T-helper 2 cell (primary cell): ENCODE results near the gene LCN1.
"Not testable (repeated sequence)": the region's sequence is repeated elsewhere in the genome, so short reads cannot be mapped to it uniquely, and the experiment has no call there.

Experiments used
- DNase-seq, 5 experiments: peaks; one replicate each; pipeline versions ENCODE4 v3.0.0 to v3.0.0-alpha.2; 2012 to 2022

LCN1 gene

DNA sequence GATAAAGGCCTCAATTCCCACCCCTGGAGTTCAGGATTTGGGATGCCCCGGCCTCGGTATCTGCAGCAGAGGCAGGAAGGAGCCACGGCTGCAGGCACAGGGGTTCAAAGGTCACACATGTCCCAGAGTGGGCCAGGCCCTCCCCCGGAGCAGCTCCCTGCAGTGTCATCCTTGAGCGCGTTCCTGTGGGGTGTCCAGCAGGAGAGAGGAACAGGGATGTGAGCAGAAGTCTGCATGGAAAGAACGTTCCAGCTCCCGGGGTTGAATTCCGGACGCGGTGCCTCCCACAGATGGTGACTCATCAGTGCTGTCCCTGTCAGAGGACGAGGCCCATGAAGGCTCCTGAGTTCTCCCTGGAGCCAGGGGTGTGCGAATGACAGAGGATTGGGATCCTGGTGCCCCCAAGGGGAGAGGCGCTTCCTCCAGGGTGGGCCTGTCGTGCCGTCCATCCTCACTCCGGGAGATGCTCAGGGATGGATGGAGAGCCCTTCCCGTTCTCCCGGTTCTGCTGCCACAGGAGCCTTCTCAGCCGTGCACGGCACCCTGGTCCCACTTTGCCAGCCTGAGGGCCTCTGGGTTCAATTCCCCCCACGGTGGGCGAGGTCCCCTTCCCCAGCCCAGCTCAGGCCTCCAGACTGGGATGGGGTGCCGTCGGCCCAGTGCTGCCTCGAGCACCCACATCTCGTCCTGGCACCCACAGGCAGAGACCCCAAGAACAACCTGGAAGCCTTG lies 3.1 kb downstream of the LCN1 start:
- DNase-seq = no peak

- DNase-seq = no peak
These were observed 4.2 kb downstream of the LCN1 start for GRCh38 chr9:135525241-135526088.

DNA sequence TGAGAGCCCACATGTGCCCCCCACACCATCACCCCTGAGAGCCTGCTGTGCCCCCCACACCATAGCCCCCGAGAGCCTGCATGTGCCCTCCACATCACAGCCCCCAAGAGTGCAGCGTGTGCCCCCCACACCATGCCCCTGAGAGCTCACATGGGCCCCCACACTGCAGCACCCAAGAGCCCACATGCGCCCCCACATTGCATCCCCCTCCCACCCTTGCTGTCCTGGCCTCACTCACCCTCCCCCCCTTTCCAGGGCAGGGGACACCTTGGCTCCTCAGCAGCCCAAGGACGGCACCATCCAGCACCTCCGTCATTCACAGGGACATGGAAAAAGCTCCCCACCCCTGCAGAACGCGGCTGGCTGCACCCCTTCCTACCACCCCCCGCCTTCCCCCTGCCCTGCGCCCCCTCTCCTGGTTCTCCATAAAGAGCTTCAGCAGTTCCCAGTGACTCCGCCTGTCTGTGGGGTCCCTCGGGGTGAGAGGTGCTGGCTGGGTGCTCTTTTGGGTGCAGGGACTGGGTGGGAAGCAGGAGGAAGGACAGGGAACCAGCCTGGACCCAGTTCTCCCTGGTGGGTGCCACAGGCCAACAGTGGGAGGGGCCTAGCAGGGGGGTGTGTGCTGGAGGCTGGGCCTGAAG lies 5.0 kb downstream of the LCN1 start:
- DNase-seq = no peak

DNA sequence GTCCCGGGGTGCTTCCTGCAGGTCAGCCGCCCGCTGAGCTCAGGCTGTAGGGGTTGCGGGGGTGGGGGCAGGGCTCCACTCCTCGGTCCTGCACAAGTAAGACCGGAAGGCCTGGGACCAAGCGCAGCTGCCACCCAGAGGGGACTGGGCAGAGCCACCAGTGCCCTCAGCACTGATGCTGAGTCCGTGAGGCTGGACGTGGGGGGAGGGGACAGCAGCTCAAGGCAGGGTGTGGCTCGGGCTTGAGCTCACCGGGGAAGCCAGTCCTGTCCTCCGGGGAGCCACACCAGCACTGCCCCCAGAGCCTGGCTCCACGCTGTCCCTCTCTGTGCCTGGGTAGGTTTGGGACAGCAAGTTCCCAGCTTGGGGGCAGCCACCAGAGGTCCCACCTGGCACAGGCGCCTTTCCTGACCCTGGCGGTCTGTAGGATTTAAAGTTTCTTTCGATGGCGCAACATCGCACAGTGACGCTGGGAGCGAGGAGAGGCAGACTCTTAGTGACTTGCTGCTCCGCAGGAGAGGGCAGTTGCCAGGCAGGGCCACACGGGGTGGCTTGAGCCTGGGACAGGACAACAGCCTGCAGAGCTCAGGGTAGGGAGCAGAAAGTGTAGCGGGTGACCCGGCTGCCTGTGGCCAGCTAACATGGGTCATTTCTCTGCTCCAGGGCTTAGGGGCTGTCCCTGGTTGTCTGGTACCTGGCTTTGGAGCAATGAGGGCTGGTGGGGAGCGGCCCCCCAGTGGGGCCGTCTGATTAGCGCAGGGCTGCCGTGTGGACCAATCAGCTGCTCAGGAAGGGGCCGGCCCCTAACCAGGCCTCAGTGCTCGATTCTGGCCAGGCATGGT lies 5.7 kb downstream of the LCN1 start:
- DNase-seq = no peak

DNA sequence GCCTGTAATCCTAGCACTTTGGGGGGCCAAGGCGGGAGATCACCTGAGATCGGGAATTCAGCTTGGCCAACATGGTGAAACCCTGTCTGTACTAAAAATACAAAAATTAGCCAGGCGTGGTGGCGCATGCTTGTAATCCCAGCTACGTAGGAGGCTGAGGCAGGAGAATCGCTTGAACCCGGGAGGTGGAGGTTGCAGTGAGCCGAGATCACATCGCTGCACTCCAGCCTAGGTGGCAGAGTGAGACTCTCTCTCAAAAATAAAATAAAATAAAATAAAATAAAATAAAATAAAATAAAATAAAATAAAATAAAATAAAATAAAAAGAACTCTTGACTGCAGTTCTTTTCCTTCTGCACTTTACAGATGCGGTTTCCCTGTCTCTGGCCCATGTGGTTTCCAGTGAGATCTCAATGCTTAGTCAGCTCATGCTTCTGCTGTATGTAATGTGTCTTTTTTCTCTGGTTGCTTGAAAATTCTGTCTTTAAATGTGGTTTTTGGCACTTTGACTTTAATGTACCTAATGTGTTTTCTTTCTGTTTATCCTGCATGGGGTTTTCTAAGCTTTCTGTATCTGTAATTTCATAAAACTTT lies 7.7 kb downstream of the LCN1 start:
- peak in 1 of 5 experiments; percentile 50 for DNase-seq

- DNase-seq = peak in 1 of 5 experiments; percentile 30
These were observed 8.9 kb downstream of the LCN1 start for GRCh38 chr9:135530146-135530545.

- DNase-seq = no peak
These were observed 9.9 kb downstream of the LCN1 start for GRCh38 chr9:135531096-135531495.

- DNase-seq = no peak
These were observed 11.9 kb downstream of the LCN1 start for GRCh38 chr9:135533113-135533512.

DNA sequence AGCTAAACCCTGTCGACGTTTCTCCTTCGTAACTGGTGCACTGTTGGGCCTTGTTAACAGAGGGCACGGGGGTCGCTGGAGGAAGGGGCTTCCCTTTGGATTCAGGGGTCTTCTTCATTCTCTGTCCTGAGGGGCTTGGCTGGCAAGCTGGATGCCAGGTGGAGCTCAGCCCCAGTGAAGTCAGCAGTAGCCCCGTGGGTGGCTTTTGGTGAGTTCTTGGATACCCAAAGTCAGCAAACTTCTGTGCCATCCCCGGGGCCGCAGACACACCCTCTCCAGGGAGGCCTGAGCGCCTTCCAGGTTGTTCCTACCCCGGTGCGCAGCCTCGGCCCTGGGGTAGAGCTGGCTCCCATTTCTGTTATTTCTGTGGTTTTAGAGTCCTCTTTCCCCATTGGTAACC lies 12.4 kb downstream of the LCN1 start:
- no peak for DNase-seq

- not testable (repeated sequence) for DNase-seq
These were observed 13.0 kb downstream of the LCN1 start for GRCh38 chr9:135534192-135534711.

DNA sequence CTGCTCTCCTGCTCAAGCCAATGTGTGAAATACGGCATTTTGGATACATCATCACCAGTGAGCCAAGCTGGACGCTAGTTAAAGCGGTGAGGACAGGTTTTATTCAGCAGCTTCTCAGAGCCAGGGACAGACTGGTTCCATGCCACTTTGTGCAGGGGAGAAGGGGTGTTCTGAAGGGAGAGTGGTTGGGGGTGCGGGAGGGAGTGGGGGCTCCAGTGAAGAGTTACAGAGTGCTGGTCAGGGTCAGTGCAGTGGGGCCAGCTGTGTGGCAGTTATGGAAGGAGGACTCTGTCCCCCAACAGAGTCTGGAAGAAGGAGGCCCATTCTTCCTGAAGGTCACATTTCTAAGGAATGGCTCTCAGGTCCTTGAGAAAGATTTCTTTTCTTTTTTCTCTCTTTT lies 13.6 kb downstream of the LCN1 start:
- not testable (repeated sequence) for DNase-seq

DNA sequence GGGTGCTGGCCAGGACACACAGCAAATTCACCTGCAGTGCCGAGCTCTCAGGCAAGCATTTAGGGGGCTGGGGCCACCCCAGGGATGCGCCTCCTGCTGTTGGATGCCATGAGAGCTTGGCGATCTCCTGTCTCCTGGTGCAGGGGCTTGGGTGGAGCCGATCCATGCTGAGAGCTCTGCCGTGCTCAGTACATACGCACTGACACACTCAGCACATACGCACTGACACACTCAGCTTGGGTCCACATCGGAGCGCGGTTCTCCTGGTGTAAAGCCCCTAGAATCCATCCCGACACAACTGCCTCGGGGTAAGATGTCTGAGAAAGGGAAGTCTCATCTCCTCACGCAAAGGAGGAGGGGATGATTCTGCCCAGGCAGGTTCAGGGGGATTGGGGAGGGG lies 14.4 kb downstream of the LCN1 start:
- DNase-seq = not testable (repeated sequence)

- peak in 1 of 5 experiments; percentile 24 for DNase-seq
These were observed 15.0 kb downstream of the LCN1 start for GRCh38 chr9:135536216-135536615.

DNA sequence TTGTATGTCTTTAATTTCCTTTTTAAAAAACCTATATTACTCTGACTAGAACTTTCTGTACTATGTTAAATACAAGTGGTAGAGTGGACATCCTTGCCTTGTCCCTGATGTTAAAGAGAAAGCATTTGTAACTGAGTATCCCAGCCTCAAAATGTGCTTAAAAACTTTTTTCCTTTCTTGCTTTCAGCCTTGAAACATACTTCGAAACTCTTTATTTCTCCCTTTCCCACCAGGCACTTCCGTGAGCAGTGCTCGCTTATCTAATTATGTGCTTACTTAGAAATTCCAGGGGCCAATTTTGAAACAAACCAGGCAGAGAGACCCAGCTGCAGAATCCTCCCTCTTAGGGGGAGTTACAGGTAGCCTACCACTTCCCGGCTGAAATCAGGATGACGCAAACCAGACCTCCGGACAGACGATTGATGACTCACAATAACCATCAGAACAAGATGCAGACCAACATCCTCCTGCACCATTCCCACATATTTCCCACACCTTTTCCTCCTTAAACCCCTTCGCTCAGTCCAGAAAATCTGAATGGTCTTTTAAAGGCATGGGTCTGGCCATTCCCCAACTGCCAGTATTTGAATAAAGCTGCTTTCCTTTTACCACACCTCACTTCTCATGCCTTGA lies 22.1 kb downstream of the LCN1 start:
- DNase-seq = not testable (repeated sequence)

GRCh38 chr9:135544981-135545635 lies 23.9 kb downstream of the LCN1 start:
- DNase-seq = no peak

GRCh38 chr9:135545646-135546176 lies 24.5 kb downstream of the LCN1 start, which contains the start of gene OBP2A:
OBP2A (plus strand) TSS chr9:135546126; CDS start chr9:135546181, 55 bp downstream.
- DNase-seq = not testable (repeated sequence)

DNA sequence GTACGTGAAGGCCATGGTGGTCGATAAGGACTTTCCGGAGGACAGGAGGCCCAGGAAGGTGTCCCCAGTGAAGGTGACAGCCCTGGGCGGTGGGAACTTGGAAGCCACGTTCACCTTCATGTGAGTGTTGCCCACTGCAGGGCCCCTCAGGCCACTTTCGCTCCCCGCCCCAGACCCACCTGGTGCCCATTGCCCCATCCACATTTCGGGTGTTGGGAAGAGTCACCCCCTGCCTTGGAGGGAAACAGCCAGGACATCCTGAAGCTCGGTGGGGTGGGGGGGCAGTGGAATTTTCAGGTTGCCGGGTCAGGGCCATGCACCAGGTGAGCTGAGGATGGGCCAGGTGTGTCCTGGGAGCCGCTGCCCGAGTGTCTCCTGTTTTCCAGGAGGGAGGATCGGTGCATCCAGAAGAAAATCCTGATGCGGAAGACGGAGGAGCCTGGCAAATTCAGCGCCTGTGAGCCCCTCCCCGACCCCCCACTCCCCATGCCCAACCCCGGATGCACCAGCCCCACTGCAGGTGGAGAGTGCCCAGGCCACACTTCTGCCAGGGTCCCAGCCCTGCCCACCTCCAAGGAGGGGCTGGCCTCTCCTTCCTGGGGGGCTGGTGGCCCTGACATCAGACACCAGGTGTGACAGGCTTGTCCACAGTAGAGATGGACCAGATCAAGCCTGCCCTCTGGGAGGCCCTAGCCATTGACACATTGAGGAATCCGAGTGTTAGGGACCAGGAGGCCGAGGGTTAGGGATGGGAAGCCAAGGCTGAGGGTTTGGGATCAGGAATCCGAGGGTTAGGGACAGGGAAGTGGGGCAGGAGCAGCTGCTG lies 25.8 kb downstream of the LCN1 start:
- not testable (repeated sequence) for DNase-seq

DNA sequence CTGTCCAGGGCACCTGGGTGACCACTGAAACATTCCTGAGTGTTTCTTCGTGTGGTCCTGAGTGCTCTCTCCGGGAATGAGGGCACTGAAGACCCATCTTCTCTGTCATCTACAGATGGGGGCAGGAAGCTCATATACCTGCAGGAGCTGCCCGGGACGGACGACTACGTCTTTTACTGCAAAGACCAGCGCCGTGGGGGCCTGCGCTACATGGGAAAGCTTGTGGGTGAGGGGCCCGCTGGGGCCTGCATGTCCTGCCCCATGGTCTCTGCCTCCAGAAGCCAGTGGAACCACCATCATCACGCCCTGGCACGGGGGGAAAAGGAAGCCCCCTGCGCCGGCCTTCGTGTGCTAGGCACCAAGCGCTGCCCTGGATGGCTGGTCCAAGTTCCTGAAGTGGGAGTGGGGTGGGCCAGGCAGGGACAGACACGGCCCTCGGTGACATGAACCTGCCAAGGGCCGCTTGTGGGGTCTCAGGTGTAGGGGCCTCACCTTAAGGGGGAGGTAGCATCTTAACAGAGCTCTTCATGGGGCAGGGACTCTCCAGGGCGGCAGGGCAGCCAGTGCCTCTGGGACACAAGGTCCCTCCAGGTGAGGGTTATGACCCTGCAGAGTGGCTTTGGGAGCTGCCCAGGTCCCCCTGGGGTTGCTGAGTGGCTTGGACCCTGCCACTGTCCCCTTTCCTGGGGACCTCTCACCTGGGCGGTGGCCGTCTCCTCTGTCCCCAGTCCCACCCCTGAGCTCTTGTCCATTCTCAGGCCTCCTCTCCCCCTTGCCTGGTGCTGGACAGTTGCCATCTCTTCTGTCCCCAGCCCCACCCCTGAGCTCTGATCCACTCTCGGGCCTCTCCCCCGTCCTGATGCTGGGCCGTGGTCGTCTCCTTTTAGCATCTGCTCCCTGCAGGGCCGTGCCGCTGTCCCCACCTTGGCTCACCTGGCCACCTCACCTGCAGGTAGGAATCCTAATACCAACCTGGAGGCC lies 26.8 kb downstream of the LCN1 start:
- no peak for DNase-seq
